ENCODE results near the gene ASIC2. TPM values are rescaled to one million over a fixed set of nuclear protein-coding genes. Genes with fewer than 3 reads are reported as not detected.

ASIC2 gene
- total and polyA plus RNA-seq, 12 donors: 0.29 to 1.5 (median 0.69) TPM

- Histone ChIP-seq H3K4me1 (replicated peaks in 1 of 2) (no peaks in the 10 kb centered on the region), H3K27me3 (no peaks in the 10 kb centered on the region), H3K9me3 (replicated peaks in 1 of 3) (no peaks in the 10 kb centered on the region), H3K36me3 (replicated peaks in 1 of 2) (no peaks in the 10 kb centered on the region), H3K27ac (no peak overlapping the region), H3K4me3 (no peak overlapping the region)
- no peak for DNase-seq
- TF ChIP-seq CTCF (IDR thresholded peaks at IDR 0.05) (no peak), POLR2A (IDR thresholded peaks at IDR 0.05) (no peak)
- intact Hi-C loops (cut with DNase I): no loop called here
- 79 to 92% (median 89%) methylated on average over 6 of the region's 6 CpGs for WGBS, 4 donors
These were observed 193.8 kb downstream of the ASIC2 start for GRCh38 chr17:33099252-33099651.

- H3K27ac ChIP-seq: no peak overlapping the region
- H3K27me3 ChIP-seq: no peaks in the 10 kb centered on the region
- H3K4me3 ChIP-seq: no peak overlapping the region
- intact Hi-C loops (cut with DNase I): no loop called here
- H3K4me1 ChIP-seq (replicated peaks in 1 of 2): no peaks in the 10 kb centered on the region
- TF ChIP-seq POLR2A (IDR thresholded peaks at IDR 0.05) (no peak), CTCF (IDR thresholded peaks at IDR 0.05) (no peak)
- H3K36me3 ChIP-seq (replicated peaks in 1 of 2): no peaks in the 10 kb centered on the region
- WGBS, 4 donors: 64 to 76% (median 72%) methylated on average over 8 of the region's 8 CpGs
- DNase-seq: no peak
- H3K9me3 ChIP-seq (replicated peaks in 1 of 3): no peaks in the 10 kb centered on the region
These were observed 195.7 kb downstream of the ASIC2 start for GRCh38 chr17:33097411-33097810.

GRCh38 chr17:33096161-33096560, 196.9 kb downstream of the ASIC2 start:
- Histone ChIP-seq H3K4me3 (no peak overlapping the region), H3K27ac (no peak overlapping the region), H3K36me3 (replicated peaks in 1 of 2) (no peaks in the 10 kb centered on the region), H3K27me3 (no peaks in the 10 kb centered on the region), H3K9me3 (replicated peaks in 1 of 3) (no peaks in the 10 kb centered on the region), H3K4me1 (replicated peaks in 1 of 2) (no peaks in the 10 kb centered on the region)
- DNase-seq: no peak
- TF ChIP-seq CTCF (IDR thresholded peaks at IDR 0.05) (no peak), POLR2A (IDR thresholded peaks at IDR 0.05) (no peak)
- intact Hi-C loops (cut with DNase I): no loop called here
- WGBS, 4 donors: 63 to 66% (median 65%) methylated on average over 4 of the region's 4 CpGs

- H3K27me3 ChIP-seq: no peaks in the 10 kb centered on the region
- no peaks in the 10 kb centered on the region for H3K36me3 ChIP-seq (replicated peaks in 1 of 2)
- no peak for DNase-seq
- 62 to 72% (median 64%) methylated on average over 5 of the region's 5 CpGs for WGBS, 4 donors
- TF ChIP-seq CTCF (IDR thresholded peaks at IDR 0.05) (no peak), POLR2A (IDR thresholded peaks at IDR 0.05) (no peak)
- no peak overlapping the region for H3K27ac ChIP-seq
- intact Hi-C loops (cut with DNase I): no loop called here
- no peaks in the 10 kb centered on the region for H3K4me1 ChIP-seq (replicated peaks in 1 of 2)
- H3K9me3 ChIP-seq (replicated peaks in 1 of 3): no peaks in the 10 kb centered on the region
- no peak overlapping the region for H3K4me3 ChIP-seq
These were observed 201.8 kb downstream of the ASIC2 start for GRCh38 chr17:33091271-33091670.
